H1 (cell line): ENCODE data around the gene SMIM35. TPM values are rescaled to one million over a fixed set of nuclear protein-coding genes. Genes with fewer than 3 reads are reported as not detected.

Source experiments
- CTCF ChIA-PET: fragments of 300-600 bp; sonication (Branson Sonifier 250); formaldehyde crosslinking; loops from one replicate; lab custom pipeline; 2021; ENCODE audit not compliant: partially characterized antibody; lab: Charles Lee
- POLR2A ChIA-PET: fragments of 300-600 bp; sonication (Branson Sonifier 250); formaldehyde crosslinking; loops from one replicate; lab custom pipeline; 2021; ENCODE audit warnings: inconsistent platforms; ENCODE audit not compliant: partially characterized antibody; lab: Charles Lee
- DNase-seq, 2 experiments: peaks; one replicate each; pipeline versions ENCODE4 v3.0.0 to v3.0.0-alpha.2; 2010 to 2022; ENCODE audit warnings: low spot score in 2 of 2, low read depth in 1 of 2, mixed read lengths in 1 of 2
- FAIRE-seq: peaks from 2 replicates; lab custom pipeline; 2011; peaks lifted over from hg19 to GRCh38; lab: Jason Lieb, UNC
- H2AFZ ChIP-seq: 2 replicates; pipeline ENCODE4 v1.8.1; 2012; ENCODE audit warnings: low read length, inconsistent platforms
- H2AK5ac ChIP-seq: 2 replicates; pipeline ENCODE4 v1.6.1; 2013; ENCODE audit warnings: low read depth, low read length
- H2BK120ac ChIP-seq: replicated peaks from 2 replicates; pipeline ENCODE3; 2013; ENCODE audit warnings: low read depth, low read length, inconsistent platforms
- H2BK12ac ChIP-seq: 2 replicates; pipeline ENCODE4 v1.6.1; 2013; ENCODE audit warnings: low read depth, low read length
- H2BK15ac ChIP-seq: 2 replicates; pipeline ENCODE4 v1.6.1; 2013; ENCODE audit warnings: low read length
- H2BK20ac ChIP-seq: 2 replicates; pipeline ENCODE4 v1.6.1; 2013; ENCODE audit warnings: low read length
- H2BK5ac ChIP-seq: 2 replicates; pipeline ENCODE4 v1.6.1; 2013; ENCODE audit warnings: low read depth, low read length
- H3K14ac ChIP-seq: 2 replicates; pipeline ENCODE4 v1.6.1; 2013; ENCODE audit warnings: inconsistent platforms; ENCODE audit not compliant: insufficient read length
- H3K18ac ChIP-seq: 2 replicates; pipeline ENCODE4 v1.6.1; 2013; ENCODE audit warnings: low read length; ENCODE audit errors: extremely low read depth
- H3K23ac ChIP-seq: 2 replicates; pipeline ENCODE4 v1.6.1; 2013; ENCODE audit warnings: inconsistent platforms; ENCODE audit not compliant: insufficient read length
- H3K23me2 ChIP-seq: 2 replicates; pipeline ENCODE4 v1.6.1; 2013; ENCODE audit warnings: low read depth, low read length
- H3K27ac ChIP-seq: 2 replicates; pipeline ENCODE4 v1.6.1; 2011; ENCODE audit warnings: low read depth, low read length, inconsistent platforms
- H3K27me3 ChIP-seq, 4 experiments: replicated peaks in 1 of 4; 1 replicate in 1 of 4; 2 replicates in 3 of 4; pipeline versions ENCODE4 v1.6.1 to v1.8.1; 2011 to 2013; ENCODE audit warnings: low read length in 3 of 4, mild to moderate bottlenecking in 3 of 4, inconsistent platforms in 2 of 4, mixed read lengths in 2 of 4, moderate library complexity in 1 of 4; ENCODE audit not compliant: control insufficient read depth in 3 of 4, insufficient read depth in 3 of 4; ENCODE audit errors: extremely low read depth in 1 of 4
- H3K36me3 ChIP-seq, 4 experiments: 2 replicates each; pipeline versions ENCODE4 v1.6.1 to v1.8.1; 2011 to 2013; ENCODE audit warnings: mild to moderate bottlenecking in 4 of 4, low read length in 3 of 4, moderate library complexity in 2 of 4, control low read depth in 1 of 4, inconsistent platforms in 1 of 4; ENCODE audit not compliant: insufficient read depth in 4 of 4, control insufficient read depth in 2 of 4
- H3K4ac ChIP-seq: replicated peaks from 2 replicates; pipeline ENCODE3; 2013; ENCODE audit warnings: low read length, low read depth, mixed read lengths, inconsistent platforms; ENCODE audit not compliant: insufficient read length
- H3K4me1 ChIP-seq, 4 experiments: replicated peaks in 1 of 4; 1 replicate in 1 of 4; 2 replicates in 3 of 4; pipeline versions ENCODE4 v1.6.1 to v1.8.1; 2011 to 2013; ENCODE audit warnings: low read length in 3 of 4, inconsistent platforms in 2 of 4, mixed read lengths in 1 of 4; ENCODE audit not compliant: insufficient read depth in 4 of 4, control insufficient read depth in 3 of 4
- H3K4me2 ChIP-seq, 2 experiments: 2 replicates each; pipeline versions ENCODE4 v1.6.1 to v1.8.1; 2011 to 2013; ENCODE audit warnings: low read depth in 2 of 2, low read length in 2 of 2, control low read depth in 1 of 2, inconsistent platforms in 1 of 2, mild to moderate bottlenecking in 1 of 2; ENCODE audit not compliant: insufficient read depth in 1 of 2
- H3K4me3 ChIP-seq, 4 experiments: fragments of 200-600, 300-600 bp in 1 of 4; sonication (generic), shearing (Covaris generic), sonication (Bioruptor Twin) in 1 of 4; 2 replicates each; pipeline versions ENCODE4 v1.5.1 to v1.8.1; 2011 to 2016; ENCODE audit warnings: low read length in 4 of 4, low read depth in 3 of 4, control low read depth in 2 of 4, inconsistent platforms in 2 of 4, mild to moderate bottlenecking in 2 of 4, mixed read lengths in 1 of 4, moderate library complexity in 1 of 4; ENCODE audit not compliant: insufficient read depth in 2 of 4; ENCODE audit errors: extremely low read depth in 1 of 4
- H3K56ac ChIP-seq: replicated peaks from 2 replicates; pipeline ENCODE3; 2013; ENCODE audit warnings: low read depth, mild to moderate bottlenecking, mixed read lengths, low read length, inconsistent platforms; ENCODE audit not compliant: insufficient read length
- H3K79me1 ChIP-seq: 2 replicates; pipeline ENCODE4 v1.6.1; 2013; ENCODE audit warnings: low read depth, low read length, control low read depth
- H3K79me2 ChIP-seq, 2 experiments: 2 replicates each; pipeline versions ENCODE4 v1.6.1 to v1.8.1; 2012 to 2013; ENCODE audit warnings: low read length in 2 of 2, mild to moderate bottlenecking in 2 of 2, inconsistent platforms in 1 of 2; ENCODE audit not compliant: insufficient read depth in 2 of 2, control insufficient read depth in 1 of 2
- H3K9ac ChIP-seq, 4 experiments: replicated peaks in 1 of 4; 1 replicate in 1 of 4; 2 replicates in 3 of 4; pipeline versions ENCODE4 v1.6.1 to v1.8.1; 2011 to 2013; ENCODE audit warnings: low read depth in 3 of 4, low read length in 3 of 4, control low read depth in 2 of 4, mild to moderate bottlenecking in 2 of 4, moderate library complexity in 2 of 4, inconsistent platforms in 1 of 4; ENCODE audit errors: extremely low read depth in 1 of 4
- H3K9me3 ChIP-seq, 2 experiments: 2 replicates each; pipeline versions ENCODE4 v1.6.1 to v1.8.1; 2012 to 2013; ENCODE audit warnings: mild to moderate bottlenecking in 2 of 2, moderate library complexity in 2 of 2, control low read depth in 1 of 2, inconsistent platforms in 1 of 2, low read depth in 1 of 2, low read length in 1 of 2, mixed read lengths in 1 of 2; ENCODE audit not compliant: insufficient read depth in 2 of 2
- H4K20me1 ChIP-seq, 2 experiments: replicated peaks in 1 of 2; 2 replicates each; pipeline versions ENCODE3 to v1.8.1; 2011 to 2013; ENCODE audit warnings: inconsistent platforms in 2 of 2, low read length in 2 of 2, mild to moderate bottlenecking in 1 of 2; ENCODE audit not compliant: insufficient read depth in 2 of 2, control insufficient read depth in 1 of 2
- H4K5ac ChIP-seq: 2 replicates; pipeline ENCODE4 v1.6.1; 2013; ENCODE audit warnings: low read length, low read depth, mixed read lengths, inconsistent platforms; ENCODE audit not compliant: insufficient read length
- H4K8ac ChIP-seq: 2 replicates; pipeline ENCODE4 v1.8.0; 2013; ENCODE audit warnings: mild to moderate bottlenecking, moderate library complexity, low read length, inconsistent platforms; ENCODE audit not compliant: insufficient read depth; ENCODE audit errors: extremely low read depth
- H4K91ac ChIP-seq: replicated peaks from 2 replicates; pipeline ENCODE3; 2013; ENCODE audit warnings: low read length, mixed read lengths, inconsistent platforms; ENCODE audit not compliant: insufficient read length
- BRCA1 ChIP-seq: IDR thresholded peaks from 2 replicates; pipeline ENCODE4 v1.6.1; 2012; ENCODE audit warnings: low read depth, low read length, improper control_type of control experiment
- EZH2 ChIP-seq: fragments of 200-600 bp; sonication (generic); IDR thresholded peaks from 2 replicates; pipeline ENCODE4 v1.7.1; 2012; ENCODE audit warnings: low read depth, mild to moderate bottlenecking, moderate library complexity, low read length, inconsistent platforms; ENCODE audit not compliant: severe bottlenecking
- FOSL1 ChIP-seq: IDR thresholded peaks from 2 replicates; pipeline ENCODE4 v1.6.1; 2011; ENCODE audit warnings: mild to moderate bottlenecking, low read depth, low read length, moderate library complexity; ENCODE audit not compliant: insufficient read depth
- JUN ChIP-seq: IDR thresholded peaks from 2 replicates; pipeline ENCODE4 v1.6.1; 2011; ENCODE audit warnings: low read depth, mild to moderate bottlenecking, improper control_type of control experiment, low read length
- JUND ChIP-seq: IDR thresholded peaks from 2 replicates; pipeline ENCODE4 v1.6.1; 2011; ENCODE audit warnings: mild to moderate bottlenecking, improper control_type of control experiment, low read length
- KDM5A ChIP-seq: fragments of 200-600 bp; IDR thresholded peaks from 2 replicates; pipeline ENCODE4 v1.7.1; 2012; ENCODE audit warnings: mild to moderate bottlenecking, low read length, inconsistent platforms, mixed read lengths
- RAD21 ChIP-seq, 2 experiments: IDR thresholded peaks in 1 of 2; conservative IDR thresholded peaks in 1 of 2; 2 replicates each; pipeline ENCODE4 v1.6.1; 2011; ENCODE audit warnings: low read depth in 2 of 2, low read length in 2 of 2, improper control_type of control experiment in 1 of 2, inconsistent platforms in 1 of 2, mild to moderate bottlenecking in 1 of 2, moderate library complexity in 1 of 2
- TAF7 ChIP-seq: optimal IDR thresholded peaks from 2 replicates; pipeline ENCODE3; 2011; ENCODE audit warnings: low read depth, mild to moderate bottlenecking, inconsistent platforms, low read length, moderate library complexity, borderline replicate concordance
- WGBS, 2 experiments: shearing (Covaris generic) in 1 of 2; methylation state at CpG; one replicate each; pipeline versions ENCODE4 v1.1.6 to v1.1.7; 2013 to 2015; ENCODE audit warnings: low lambda C conversion rate in 2 of 2, mixed read lengths in 2 of 2, inconsistent platforms in 1 of 2, low coverage in 1 of 2, missing lambda C conversion rate in 1 of 2; ENCODE audit not compliant: insufficient replicate concordance in 2 of 2, insufficient coverage in 1 of 2, insufficient read length in 1 of 2; ENCODE audit errors: extremely low coverage in 1 of 2, missing lambda C conversion rate in 1 of 2; 5-methylcytosine and 5-hydroxymethylcytosine counted together
- polyA plus RNA-seq, 7 experiments: library from polyadenylated mRNA; depleted of rRNA in 3 of 7; stranded (reverse) in 5 of 7; unstranded in 2 of 7; fragments of >200 nt in 5 of 7; fragments of 200-250 nt in 2 of 7; gene quantifications; 1 replicate in 5 of 7; 2 replicates in 1 of 7; 4 replicates in 1 of 7; pipeline versions ENCODE4 v1.2.1 to v1.2.3, GENCODE V29; 2011 to 2013; ENCODE audit warnings: missing spikeins in 2 of 7, mixed read lengths in 2 of 7
- total RNA-seq: library from RNA; stranded (reverse); fragmentation: NEBNext Ultra II Directional; extraction: Animal tissue kit (Norgen Biotek cat#: 25700); gene quantifications from 2 replicates; pipeline ENCODE4 v1.2.1, GENCODE V29; 2021
- TF ChIP-seq, protein P1 (sequence below), 3 experiments: IDR thresholded peaks; 1 replicate in 2 of 3; 2 replicates in 1 of 3; pipeline versions ENCODE4 v1.5.1 to v1.6.1; 2011; ENCODE audit warnings: low read length in 3 of 3, mild to moderate bottlenecking in 3 of 3, inconsistent platforms in 2 of 3, low read depth in 1 of 3, moderate library complexity in 1 of 3; ENCODE audit not compliant: insufficient read depth in 1 of 3; ENCODE audit errors: control extremely low read depth in 1 of 3

SMIM35 gene
- total and polyA plus RNA-seq, 2 of the 8 experiments (the other 6 are each of a cell fraction or from before 2014, with no cell fraction given): not detected

DNA sequence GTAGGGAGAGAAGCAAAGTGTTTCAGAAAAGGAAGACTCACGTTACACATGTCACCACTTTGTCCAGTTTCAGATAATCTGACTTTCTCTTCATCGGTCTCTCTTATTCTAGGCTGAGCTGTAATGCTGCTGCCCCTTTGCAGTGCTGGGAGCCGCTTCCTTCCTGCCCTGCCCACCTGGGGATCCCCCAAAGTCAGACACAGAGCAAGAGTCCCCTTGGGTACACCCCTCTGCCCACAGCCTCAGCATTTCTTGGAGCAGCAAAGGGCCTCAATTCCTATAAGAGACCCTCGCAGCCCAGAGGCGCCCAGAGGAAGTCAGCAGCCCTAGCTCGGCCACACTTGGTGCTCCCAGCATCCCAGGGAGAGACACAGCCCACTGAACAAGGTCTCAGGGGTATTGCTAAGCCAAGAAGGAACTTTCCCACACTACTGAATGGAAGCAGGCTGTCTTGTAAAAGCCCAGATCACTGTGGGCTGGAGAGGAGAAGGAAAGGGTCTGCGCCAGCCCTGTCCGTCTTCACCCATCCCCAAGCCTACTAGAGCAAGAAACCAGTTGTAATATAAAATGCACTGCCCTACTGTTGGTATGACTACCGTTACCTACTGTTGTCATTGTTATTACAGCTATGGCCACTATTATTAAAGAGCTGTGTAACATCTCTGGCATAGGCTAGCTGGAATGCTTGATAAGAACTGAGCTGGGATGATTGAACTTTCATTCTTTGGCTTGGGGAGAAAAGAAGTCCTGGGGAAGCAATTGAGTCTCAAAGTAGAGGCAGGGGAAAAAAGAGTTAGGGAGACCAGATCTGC is 31.2 kb upstream of the SMIM35 start:
- POLR2A ChIA-PET: interaction anchor here (2.1 kb wide), 1 partner anchor 9 kb away, joined by 7 read pairs; no protein-coding TSS in a partner anchor
- Histone ChIP-seq H2BK12ac (no peak overlapping the region), H3K14ac (no peak overlapping the region), H3K79me1 (no peaks in the 10 kb centered on the region), H3K27ac (no peak overlapping the region), H3K79me2 (no peaks in the 10 kb centered on the region), H4K20me1 (no peaks in the 10 kb centered on the region), H2BK5ac (no peak overlapping the region), H3K27me3 (no peaks in the 10 kb centered on the region; a peak in 1 of 7 replicates), H2BK120ac (no peak overlapping the region), H3K4me3 (no peak overlapping the region), H3K4ac (no peak overlapping the region), H3K9ac (no peak overlapping the region), H3K56ac (no peak overlapping the region), H2AFZ (no peak overlapping the region), H4K91ac (no peak overlapping the region), H4K8ac (peak overlapping the region; percentile 23; the same call in 1 of the 2 replicates), H2BK20ac (no peak overlapping the region), H3K36me3 (no peaks in the 10 kb centered on the region), H2AK5ac (no peak overlapping the region), H3K4me2 (no peak overlapping the region; a peak in 1 of 4 replicates), H4K5ac (no peak overlapping the region), H3K18ac (no peak overlapping the region), H3K9me3 (no peaks in the 10 kb centered on the region), H3K4me1 (peaks cover 0 to 7% (median 2%) of the 10 kb centered on the region in 4 experiments; a peak in 2 of 7 replicates), H3K23me2 (no peaks in the 10 kb centered on the region), H3K23ac (no peak overlapping the region), H2BK15ac (no peak overlapping the region)
- CTCF ChIA-PET: interaction anchor here (1.0 to 1.3 kb wide), 5 partner anchors 10 to 173 kb away, joined by 3 read pairs; no protein-coding TSS in a partner anchor
- 90% methylated on average over 9 of the region's 9 CpGs; no CpG with 5 or more reads in 1 of the 2 experiments for WGBS, 2 experiments
- FAIRE-seq: no peak
- no peak for DNase-seq
- TF ChIP-seq RAD21 (IDR thresholded peaks at IDR 0.05 in 1 of 2, conservative IDR thresholded peaks at IDR 0.05 in 1 of 2; ENCODE audit: low read depth in 2 of 2, low read length in 2 of 2): no peak
- no peak for TF ChIP-seq TAF7
- TF ChIP-seq KDM5A: no peak
- TF ChIP-seq EZH2: no peak
- no peak for TF ChIP-seq JUN
- no peak for TF ChIP-seq FOSL1
- TF ChIP-seq JUND: no peak
- no peak for TF ChIP-seq BRCA1
- TF ChIP-seq, protein P1, sequence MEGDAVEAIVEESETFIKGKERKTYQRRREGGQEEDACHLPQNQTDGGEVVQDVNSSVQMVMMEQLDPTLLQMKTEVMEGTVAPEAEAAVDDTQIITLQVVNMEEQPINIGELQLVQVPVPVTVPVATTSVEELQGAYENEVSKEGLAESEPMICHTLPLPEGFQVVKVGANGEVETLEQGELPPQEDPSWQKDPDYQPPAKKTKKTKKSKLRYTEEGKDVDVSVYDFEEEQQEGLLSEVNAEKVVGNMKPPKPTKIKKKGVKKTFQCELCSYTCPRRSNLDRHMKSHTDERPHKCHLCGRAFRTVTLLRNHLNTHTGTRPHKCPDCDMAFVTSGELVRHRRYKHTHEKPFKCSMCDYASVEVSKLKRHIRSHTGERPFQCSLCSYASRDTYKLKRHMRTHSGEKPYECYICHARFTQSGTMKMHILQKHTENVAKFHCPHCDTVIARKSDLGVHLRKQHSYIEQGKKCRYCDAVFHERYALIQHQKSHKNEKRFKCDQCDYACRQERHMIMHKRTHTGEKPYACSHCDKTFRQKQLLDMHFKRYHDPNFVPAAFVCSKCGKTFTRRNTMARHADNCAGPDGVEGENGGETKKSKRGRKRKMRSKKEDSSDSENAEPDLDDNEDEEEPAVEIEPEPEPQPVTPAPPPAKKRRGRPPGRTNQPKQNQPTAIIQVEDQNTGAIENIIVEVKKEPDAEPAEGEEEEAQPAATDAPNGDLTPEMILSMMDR (IDR thresholded peaks at IDR 0.05; ENCODE audit: control extremely low read depth in 1 of 3, insufficient read depth in 1 of 3, low read depth in 1 of 3, low read length in 3 of 3): no peak
